Spleen (tissue), 11 donors: ENCODE measurements around the gene TBL1XR1. TPM values are rescaled to one million over a fixed set of nuclear protein-coding genes. Genes with fewer than 3 reads are reported as not detected.
"Not testable (repeated sequence)": the region's sequence is repeated elsewhere in the genome, so short reads cannot be mapped to it uniquely, and the experiment has no call there.

Experiments
- DNase-seq: peaks from one replicate; pipeline ENCODE4 v3.0.0-alpha.2; 2020
- H3K27ac ChIP-seq, 8 donors: fragments of 200-600 bp; sonication (generic) in 7 of 8; 1 replicate in 4 of 8; 2 replicates in 4 of 8; pipeline versions ENCODE4 v1.5.0 to v1.8.0; 2016 to 2021; ENCODE audit warnings: inconsistent platforms in 4 of 8, mild to moderate bottlenecking in 4 of 8, moderate library complexity in 1 of 8
- H3K27me3 ChIP-seq, 7 donors: fragments of 200-600 bp; sonication (generic) in 6 of 7; replicated peaks in 1 of 7; 1 replicate in 4 of 7; 2 replicates in 3 of 7; pipeline versions ENCODE4 v1.5.0 to v1.8.0; 2016 to 2021; ENCODE audit warnings: inconsistent platforms in 3 of 7, mild to moderate bottlenecking in 1 of 7
- H3K36me3 ChIP-seq, 6 donors: fragments of 200-600 bp; sonication (generic) in 5 of 6; 1 replicate in 4 of 6; 2 replicates in 2 of 6; pipeline versions ENCODE4 v1.5.0 to v1.8.0; 2016 to 2021; ENCODE audit warnings: inconsistent platforms in 2 of 6
- H3K4me1 ChIP-seq, 6 donors: fragments of 200-600 bp; sonication (generic) in 5 of 6; 1 replicate in 3 of 6; 2 replicates in 3 of 6; pipeline versions ENCODE4 v1.5.0 to v1.8.0; 2016 to 2021; ENCODE audit warnings: inconsistent platforms in 3 of 6
- H3K4me3 ChIP-seq, 8 donors: fragments of 200-600 bp; sonication (generic) in 7 of 8; 1 replicate in 4 of 8; 2 replicates in 4 of 8; pipeline versions ENCODE4 v1.5.0 to v1.8.0; 2016 to 2021; ENCODE audit warnings: inconsistent platforms in 4 of 8, mild to moderate bottlenecking in 4 of 8, moderate library complexity in 2 of 8
- H3K9me3 ChIP-seq, 8 donors: fragments of 200-600 bp; sonication (generic) in 7 of 8; 1 replicate in 4 of 8; 2 replicates in 4 of 8; pipeline versions ENCODE4 v1.5.0 to v1.8.0; 2016 to 2021; ENCODE audit warnings: inconsistent platforms in 4 of 8
- POLR2A ChIP-seq, 3 donors: fragments of 450-650 bp; IDR thresholded peaks; one replicate each; pipeline ENCODE4 v1.5.1; 2017; ENCODE audit warnings: antibody characterized with exemption in 3 of 3, mild to moderate bottlenecking in 1 of 3
- POLR2AphosphoS5 ChIP-seq, 3 donors: sonication (generic); formaldehyde crosslinking; IDR thresholded peaks; one replicate each; pipeline ENCODE4 v1.5.1; 2017; ENCODE audit warnings: antibody characterized with exemption in 3 of 3
- WGBS, 5 donors: extraction: QIAGEN DNeasy Blood & Tissue Kit in 3 of 5; methylation state at CpG; one replicate each; pipeline versions ENCODE4 v1.1.5 to v1.1.7; 2013 to 2018; 5-methylcytosine and 5-hydroxymethylcytosine counted together
- intact Hi-C: fragments of 100-400 bp; cut with DNase I; formaldehyde crosslinking; loops from one replicate; pipeline ENCODE4 v1.15.0; 2023; ENCODE audit warnings: low total_unique reads
- polyA plus RNA-seq, 3 donors: library from polyadenylated mRNA; stranded (reverse); fragments of 200-250 nt; gene quantifications; one replicate each; pipeline ENCODE4 v1.2.1, GENCODE V29; 2013
- total RNA-seq, 7 donors: library from RNA; depleted of rRNA in 3 of 7; stranded (reverse); fragments of >200 nt in 3 of 7; fragmentation: NEBNext Ultra II Directional in 4 of 7; extraction: Animal tissue kit (Norgen Biotek cat#: 25700) in 4 of 7; gene quantifications; one replicate each; pipeline versions ENCODE4 v1.1.0 to v1.2.1, GENCODE V29; 2016 to 2021
- TF ChIP-seq, protein P1 (sequence below), 11 experiments: fragments of 200-600 bp in 7 of 11; fragments of 450-650 bp in 4 of 11; sonication (generic) in 4 of 11; IDR thresholded peaks in 8 of 11; conservative IDR thresholded peaks in 3 of 11; 1 replicate in 7 of 11; 2 replicates in 4 of 11; pipeline versions ENCODE4 v1.4.0 to v1.8.0; 2016 to 2021; ENCODE audit warnings: antibody characterized with exemption in 11 of 11, inconsistent platforms in 4 of 11, mild to moderate bottlenecking in 1 of 11
- donor health status: healthy with polysubstance abuse.
- donor health status: DM: no; HTN: no; CAD: no; lungs with moderate emphysema.
- donor health status: DM: no; HTN: no; CAD: no.
- donor health status: Bipolar disorder and iron deficiency.
- donor health status: healthy.
- donor health status: DM: no; HTN: no; CAD: no.
- donor health status: DM: yes; HTN: yes; CAD: no.

TBL1XR1 gene
- total and polyA plus RNA-seq, 10 donors = 32.4 to 168 (median 97.2) TPM

- TF ChIP-seq, protein P1, sequence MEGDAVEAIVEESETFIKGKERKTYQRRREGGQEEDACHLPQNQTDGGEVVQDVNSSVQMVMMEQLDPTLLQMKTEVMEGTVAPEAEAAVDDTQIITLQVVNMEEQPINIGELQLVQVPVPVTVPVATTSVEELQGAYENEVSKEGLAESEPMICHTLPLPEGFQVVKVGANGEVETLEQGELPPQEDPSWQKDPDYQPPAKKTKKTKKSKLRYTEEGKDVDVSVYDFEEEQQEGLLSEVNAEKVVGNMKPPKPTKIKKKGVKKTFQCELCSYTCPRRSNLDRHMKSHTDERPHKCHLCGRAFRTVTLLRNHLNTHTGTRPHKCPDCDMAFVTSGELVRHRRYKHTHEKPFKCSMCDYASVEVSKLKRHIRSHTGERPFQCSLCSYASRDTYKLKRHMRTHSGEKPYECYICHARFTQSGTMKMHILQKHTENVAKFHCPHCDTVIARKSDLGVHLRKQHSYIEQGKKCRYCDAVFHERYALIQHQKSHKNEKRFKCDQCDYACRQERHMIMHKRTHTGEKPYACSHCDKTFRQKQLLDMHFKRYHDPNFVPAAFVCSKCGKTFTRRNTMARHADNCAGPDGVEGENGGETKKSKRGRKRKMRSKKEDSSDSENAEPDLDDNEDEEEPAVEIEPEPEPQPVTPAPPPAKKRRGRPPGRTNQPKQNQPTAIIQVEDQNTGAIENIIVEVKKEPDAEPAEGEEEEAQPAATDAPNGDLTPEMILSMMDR (IDR thresholded peaks at IDR 0.05 in 8 of 11, conservative IDR thresholded peaks at IDR 0.05 in 3 of 11) = no peak
- TF ChIP-seq POLR2AphosphoS5 (IDR thresholded peaks at IDR 0.05) (no peak), POLR2A (IDR thresholded peaks at IDR 0.05) (no peak)
- WGBS, 5 donors = 89 to 96% (median 93%) methylated on average over 4 of the region's 4 CpGs
- Histone ChIP-seq H3K9me3 (peaks cover 0 to 6% (median 0%) of the 10 kb centered on the region in 8 donors), H3K27ac (no peak overlapping the region), H3K36me3 (peaks cover 0 to 36% (median 0%) of the 10 kb centered on the region in 6 donors), H3K4me3 (no peak overlapping the region), H3K4me1 (peaks cover 0 to 82% (median 19%) of the 10 kb centered on the region in 6 donors), H3K27me3 (no peaks in the 10 kb centered on the region)
- intact Hi-C loops = no loop called here
- no peak for DNase-seq
Measured at GRCh38 chr3:177162742-177163141, 34.5 kb downstream of the TBL1XR1 start.

DNA sequence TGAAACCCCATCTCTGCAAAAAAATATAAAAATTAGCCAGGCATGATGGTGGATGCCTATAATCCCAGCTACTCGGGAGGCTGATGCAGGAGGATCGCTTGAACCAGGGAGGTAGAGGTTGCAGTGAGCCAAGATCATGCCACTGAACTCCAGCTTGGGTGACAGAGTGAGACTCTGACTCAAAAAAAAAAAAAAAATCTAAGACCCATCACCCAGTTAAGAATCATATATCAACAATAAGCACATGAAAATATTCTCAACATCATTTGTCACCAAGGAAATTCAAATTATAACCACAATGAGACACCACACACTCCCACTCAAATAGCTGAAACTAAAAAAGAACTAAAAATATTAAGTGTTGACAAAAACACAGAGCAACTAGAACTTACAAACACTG lies 35.7 kb downstream of the TBL1XR1 start:
- WGBS, 5 donors = 94 to 100% (median 98%) methylated on average over 2 of the region's 2 CpGs
- H3K27me3 ChIP-seq, DNase-seq, intact Hi-C loops, H3K9me3 ChIP-seq, H3K4me3 ChIP-seq: not testable (repeated sequence)
- H3K36me3 ChIP-seq = peaks cover 0 to 31% (median 0%) of the 10 kb centered on the region in 6 donors
- H3K4me1 ChIP-seq = peaks cover 0 to 78% (median 29%) of the 10 kb centered on the region in 6 donors
- peak overlapping the region in 3 of 8 donors; percentile 47 to 65 (median 57) for H3K27ac ChIP-seq

DNA sequence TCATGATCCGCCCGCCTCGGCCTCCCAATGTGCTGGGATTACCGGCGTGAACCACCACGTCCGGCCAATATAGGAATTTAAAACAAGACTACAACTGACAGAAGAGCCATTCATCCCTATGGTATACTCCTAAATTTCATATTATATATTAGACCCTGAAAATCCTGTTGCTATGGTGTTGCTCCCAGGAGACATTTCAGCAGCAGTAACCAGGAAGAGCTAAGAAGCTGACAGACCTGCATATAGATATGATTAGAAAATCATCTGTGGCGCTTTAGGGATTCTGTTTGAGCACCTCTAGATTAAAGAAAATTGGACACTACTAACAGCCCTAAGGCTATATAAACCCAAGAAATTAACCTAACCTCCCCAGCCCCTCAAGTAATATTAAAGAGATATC lies 38.8 kb downstream of the TBL1XR1 start:
- no peaks in the 10 kb centered on the region for H3K27me3 ChIP-seq
- H3K36me3 ChIP-seq = peaks cover 0 to 22% (median 0%) of the 10 kb centered on the region in 6 donors
- intact Hi-C loops = no loop called here
- no peak overlapping the region for H3K4me3 ChIP-seq
- H3K4me1 ChIP-seq = peaks cover 0 to 78% (median 27%) of the 10 kb centered on the region in 6 donors
- no peak for TF ChIP-seq POLR2AphosphoS5 (IDR thresholded peaks at IDR 0.05)
- TF ChIP-seq, protein P1 (IDR thresholded peaks at IDR 0.05 in 8 of 11, conservative IDR thresholded peaks at IDR 0.05 in 3 of 11) = no peak
- TF ChIP-seq POLR2A (IDR thresholded peaks at IDR 0.05) = no peak
- peaks cover 0 to 6% (median 0%) of the 10 kb centered on the region in 8 donors for H3K9me3 ChIP-seq
- H3K27ac ChIP-seq = no peak overlapping the region
- DNase-seq = no peak
- 94 to 99% (median 97%) methylated on average over 8 of the region's 8 CpGs for WGBS, 5 donors

DNA sequence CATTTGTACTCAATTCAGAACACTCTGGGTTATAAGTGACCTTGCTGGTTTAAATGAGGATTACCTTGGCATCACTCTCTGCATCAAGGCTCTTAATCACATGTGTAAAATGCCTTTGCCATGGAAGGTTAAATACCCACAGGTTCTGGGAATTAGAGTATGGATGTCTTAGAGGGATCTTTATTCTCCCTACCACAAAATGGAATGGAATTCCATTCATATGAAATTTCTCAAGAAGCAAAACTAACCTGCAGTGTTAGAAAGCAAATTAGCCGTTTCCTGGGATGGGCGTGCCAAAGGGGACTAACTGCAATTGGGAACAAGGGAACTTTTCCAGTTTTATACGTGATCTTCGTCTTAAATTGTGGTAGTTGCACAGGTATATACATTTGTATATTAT lies 39.8 kb downstream of the TBL1XR1 start:
- H3K4me1 ChIP-seq = peaks cover 0 to 87% (median 30%) of the 10 kb centered on the region in 6 donors
- WGBS, 5 donors = 83 to 95% (median 89%) methylated on average over 4 of the region's 4 CpGs
- TF ChIP-seq, protein P1 (IDR thresholded peaks at IDR 0.05 in 8 of 11, conservative IDR thresholded peaks at IDR 0.05 in 3 of 11) = no peak
- TF ChIP-seq POLR2AphosphoS5 (IDR thresholded peaks at IDR 0.05) = no peak
- TF ChIP-seq POLR2A (IDR thresholded peaks at IDR 0.05) = no peak
- no peak for DNase-seq
- intact Hi-C loops = no loop called here
- no peaks in the 10 kb centered on the region for H3K27me3 ChIP-seq
- peaks cover 0 to 6% (median 0%) of the 10 kb centered on the region in 8 donors for H3K9me3 ChIP-seq
- H3K27ac ChIP-seq = no peak overlapping the region
- no peak overlapping the region for H3K4me3 ChIP-seq
- H3K36me3 ChIP-seq = peaks cover 0 to 14% (median 0%) of the 10 kb centered on the region in 6 donors
